Astrocyte (in vitro differentiated cells and primary cell): Measurements from ENCODE around the gene OR9Q1. TPM values are rescaled to one million over a fixed set of nuclear protein-coding genes. Genes with fewer than 3 reads are reported as not detected.
A peak's percentile ranks its signal among the peaks of the same experiment; 100 is the strongest.

Experiments
- DNase-seq: peaks from one replicate; pipeline ENCODE4 v3.0.0-alpha.2; 2010; ENCODE audit warnings: low read depth
- FAIRE-seq: peaks from 2 replicates; lab custom pipeline; 2011; peaks lifted over from hg19 to GRCh38; lab: Jason Lieb, UNC
- H2AFZ ChIP-seq: 2 replicates; pipeline ENCODE4 v1.6.0; 2012; ENCODE audit warnings: low read depth, low read length, inconsistent platforms
- H3K27ac ChIP-seq: 2 replicates; pipeline ENCODE4 v1.5.1; 2011; ENCODE audit warnings: low read depth, low read length, inconsistent platforms
- H3K27me3 ChIP-seq: 2 replicates; pipeline ENCODE4 v1.6.0; 2011; ENCODE audit warnings: low read length, inconsistent platforms; ENCODE audit not compliant: insufficient read depth
- H3K36me3 ChIP-seq: 2 replicates; pipeline ENCODE4 v1.5.1; 2011; ENCODE audit warnings: low read length, inconsistent platforms; ENCODE audit not compliant: insufficient read depth
- H3K4me1 ChIP-seq: 2 replicates; pipeline ENCODE4 v1.5.1; 2011; ENCODE audit warnings: low read length, inconsistent platforms; ENCODE audit not compliant: insufficient read depth
- H3K4me2 ChIP-seq: 2 replicates; pipeline ENCODE4 v1.6.0; 2012; ENCODE audit warnings: low read length, inconsistent platforms
- H3K4me3 ChIP-seq: 2 replicates; pipeline ENCODE4 v1.5.1; 2011; ENCODE audit warnings: low read depth, mild to moderate bottlenecking, low read length, inconsistent platforms; ENCODE audit not compliant: insufficient read depth
- H3K79me2 ChIP-seq: 2 replicates; pipeline ENCODE4 v1.6.0; 2012; ENCODE audit warnings: mild to moderate bottlenecking, low read length, inconsistent platforms; ENCODE audit not compliant: insufficient read depth
- H3K9ac ChIP-seq: 2 replicates; pipeline ENCODE4 v1.6.0; 2012; ENCODE audit warnings: mild to moderate bottlenecking, low read length, inconsistent platforms
- H3K9me3 ChIP-seq: 2 replicates; pipeline ENCODE4 v1.5.1; 2012; ENCODE audit warnings: low read depth, mild to moderate bottlenecking, low read length, inconsistent platforms; ENCODE audit not compliant: insufficient read depth
- H4K20me1 ChIP-seq: 2 replicates; pipeline ENCODE4 v1.6.0; 2012; ENCODE audit warnings: low read length, inconsistent platforms; ENCODE audit not compliant: insufficient read depth
- H3K27ac Mint-ChIP-seq: one replicate; pipeline ENCODE4 v1.8.0; 2021; ENCODE audit warnings: mild to moderate bottlenecking, mixed read lengths; ENCODE audit not compliant: unreplicated experiment
- H3K27me3 Mint-ChIP-seq: one replicate; pipeline ENCODE4 v1.8.0; 2021; ENCODE audit warnings: low read depth, mixed read lengths; ENCODE audit not compliant: unreplicated experiment
- H3K36me3 Mint-ChIP-seq: one replicate; pipeline ENCODE4 v1.8.0; 2021; ENCODE audit warnings: low read depth, mixed read lengths; ENCODE audit not compliant: unreplicated experiment
- H3K4me1 Mint-ChIP-seq: one replicate; pipeline ENCODE4 v1.8.0; 2021; ENCODE audit warnings: low read depth, mixed read lengths; ENCODE audit not compliant: unreplicated experiment
- H3K4me3 Mint-ChIP-seq: one replicate; pipeline ENCODE4 v1.8.0; 2021; ENCODE audit warnings: mild to moderate bottlenecking, moderate library complexity, mixed read lengths; ENCODE audit not compliant: unreplicated experiment
- H3K9me3 Mint-ChIP-seq: one replicate; pipeline ENCODE4 v1.8.0; 2021; ENCODE audit warnings: mild to moderate bottlenecking, mixed read lengths; ENCODE audit not compliant: unreplicated experiment
- CTCF ChIP-seq: IDR thresholded peaks from 2 replicates; pipeline ENCODE4 v1.5.1; 2011; ENCODE audit warnings: low read depth, mild to moderate bottlenecking, inconsistent platforms, low read length, moderate library complexity; ENCODE audit not compliant: insufficient read depth
- EZH2 ChIP-seq: IDR thresholded peaks from 2 replicates; pipeline ENCODE4 v1.6.1; 2012; ENCODE audit warnings: mild to moderate bottlenecking, low read length, inconsistent platforms; ENCODE audit not compliant: insufficient read depth
- total RNA-seq: library from RNA; stranded (reverse); gene quantifications from 2 replicates; pipeline ENCODE4 v1.2.1, GENCODE V29; 2021

OR9Q1 gene
- total RNA-seq, 1 donor from 2014 or later = not detected

DNA sequence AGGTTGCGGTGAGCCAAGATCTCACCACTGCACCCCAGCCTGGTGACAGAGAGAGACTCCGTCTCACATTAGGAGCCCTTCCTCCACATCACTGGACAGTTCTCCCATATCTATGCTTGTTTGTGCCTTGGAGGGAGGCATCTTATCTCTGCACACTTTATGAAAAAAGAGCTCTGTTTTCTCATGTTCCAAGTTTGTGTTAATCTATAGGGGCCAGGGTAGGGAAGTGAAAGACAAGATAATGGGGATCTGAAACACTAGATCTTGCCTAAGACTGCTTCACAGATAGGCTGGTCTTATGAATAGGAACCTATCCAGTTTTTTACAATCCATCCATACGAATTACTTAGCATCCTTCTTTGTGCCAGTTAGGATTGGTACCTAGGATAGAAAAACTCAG, 24.1 kb downstream of the OR9Q1 start:
- peaks cover 1% of the 10 kb centered on the region for H3K36me3 Mint-ChIP-seq
- H3K9me3 Mint-ChIP-seq = no peaks in the 10 kb centered on the region
- Histone ChIP-seq H3K79me2 (no peaks in the 10 kb centered on the region), H3K9me3 (no peaks in the 10 kb centered on the region), H3K27ac (no peak overlapping the region), H2AFZ (no peak overlapping the region), H3K27me3 (no peaks in the 10 kb centered on the region), H3K9ac (no peak overlapping the region), H3K4me3 (no peak overlapping the region), H3K4me2 (no peak overlapping the region), H3K36me3 (no peaks in the 10 kb centered on the region), H4K20me1 (no peaks in the 10 kb centered on the region), H3K4me1 (no peaks in the 10 kb centered on the region)
- peaks cover 4% of the 10 kb centered on the region for H3K27me3 Mint-ChIP-seq
- DNase-seq = no peak
- no peak for TF ChIP-seq CTCF
- TF ChIP-seq EZH2 = no peak
- H3K4me3 Mint-ChIP-seq = no peak overlapping the region
- H3K27ac Mint-ChIP-seq = no peak overlapping the region
- H3K4me1 Mint-ChIP-seq = no peaks in the 10 kb centered on the region
- FAIRE-seq = no peak

DNA sequence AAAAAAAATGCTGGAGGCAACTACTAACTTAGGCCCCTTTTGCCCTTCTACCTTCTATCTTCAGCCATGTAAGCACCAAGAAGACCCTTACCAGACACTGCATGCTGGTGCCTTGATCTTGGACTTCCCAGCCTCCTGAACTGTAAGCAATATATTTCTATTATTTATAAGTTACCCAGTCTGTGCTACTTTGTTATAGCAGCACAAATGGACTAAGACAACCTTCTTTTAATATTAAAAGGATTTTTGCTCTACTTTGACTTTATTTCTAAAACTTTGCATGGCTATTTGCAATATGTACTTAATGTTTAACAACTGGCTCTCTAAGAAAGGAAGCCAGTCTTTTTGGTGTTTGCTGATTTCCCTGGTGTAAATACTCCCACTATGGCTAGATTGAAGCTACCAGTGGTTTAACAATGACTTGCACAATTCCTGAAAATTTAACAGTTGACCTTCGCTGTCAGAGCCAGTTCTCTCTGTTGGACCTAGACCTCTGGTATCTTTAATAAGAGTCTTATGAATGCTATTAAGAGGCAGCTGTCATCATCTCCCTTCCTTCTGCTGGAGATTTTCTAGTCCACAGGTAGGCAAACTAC, 32.2 kb downstream of the OR9Q1 start:
- DNase-seq (no peak), FAIRE-seq (no peak)
- H3K27ac ChIP-seq = no peak overlapping the region
- no peaks in the 10 kb centered on the region for H3K79me2 ChIP-seq
- H3K4me1 ChIP-seq = peaks cover 24% of the 10 kb centered on the region
- no peaks in the 10 kb centered on the region for H3K36me3 ChIP-seq
- no peaks in the 10 kb centered on the region for H4K20me1 ChIP-seq
- no peak overlapping the region for H3K4me2 ChIP-seq
- Mint-ChIP-seq H3K27me3 (no peaks in the 10 kb centered on the region), H3K36me3 (no peaks in the 10 kb centered on the region), H3K4me1 (peaks cover 28% of the 10 kb centered on the region), H3K4me3 (no peak overlapping the region), H3K9me3 (no peaks in the 10 kb centered on the region), H3K27ac (no peak overlapping the region)
- TF ChIP-seq CTCF (no peak), EZH2 (no peak)
- H3K9ac ChIP-seq = no peak overlapping the region
- H3K9me3 ChIP-seq = no peaks in the 10 kb centered on the region
- no peak overlapping the region for H3K4me3 ChIP-seq
- no peaks in the 10 kb centered on the region for H3K27me3 ChIP-seq
- no peak overlapping the region for H2AFZ ChIP-seq

DNA sequence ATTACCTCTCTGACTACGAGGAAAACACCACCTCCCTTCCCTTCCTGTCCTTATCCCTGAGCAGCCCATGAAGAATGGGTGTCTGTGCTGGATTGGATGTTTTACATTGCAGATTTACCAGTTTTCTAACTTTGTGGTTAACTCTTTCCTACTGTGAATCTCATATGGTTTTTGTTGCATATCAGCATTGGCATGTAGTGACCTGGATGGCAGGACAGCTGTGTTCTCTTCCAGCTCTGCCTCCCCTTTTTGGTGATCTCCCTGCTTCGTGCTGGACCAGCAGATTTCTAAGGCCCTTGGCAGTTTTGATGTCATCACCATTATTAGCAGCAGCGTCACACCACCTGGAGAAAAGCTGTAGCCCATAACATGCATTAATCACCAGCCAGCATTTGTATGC, 33.8 kb downstream of the OR9Q1 start:
- FAIRE-seq (peak; percentile 39), DNase-seq (peak; percentile 82)
- Histone ChIP-seq H3K4me1 (peaks cover 40% of the 10 kb centered on the region), H4K20me1 (no peaks in the 10 kb centered on the region), H3K4me3 (no peak overlapping the region), H3K27ac (no peak overlapping the region), H3K36me3 (no peaks in the 10 kb centered on the region), H3K9ac (no peak overlapping the region), H3K27me3 (no peaks in the 10 kb centered on the region), H3K79me2 (no peaks in the 10 kb centered on the region), H2AFZ (no peak overlapping the region), H3K9me3 (no peaks in the 10 kb centered on the region), H3K4me2 (no peak overlapping the region)
- no peaks in the 10 kb centered on the region for H3K36me3 Mint-ChIP-seq
- H3K27ac Mint-ChIP-seq = peak overlapping the region; percentile 99
- peaks cover 40% of the 10 kb centered on the region for H3K4me1 Mint-ChIP-seq
- H3K4me3 Mint-ChIP-seq = no peak overlapping the region
- H3K9me3 Mint-ChIP-seq = no peaks in the 10 kb centered on the region
- no peaks in the 10 kb centered on the region for H3K27me3 Mint-ChIP-seq
- TF ChIP-seq EZH2 = no peak
- TF ChIP-seq CTCF = no peak
